Measurements from ENCODE around the gene RTKN2.

RTKN2 gene

GRCh38 chr10:62231371-62231770 lies 37.3 kb downstream of the RTKN2 start:
- DNase-seq (ENCODE audit: extremely low read depth, low read depth) = no peak
- H3K4me3 ChIP-seq (replicated peaks; ENCODE audit: low read depth, low read length) = no peak overlapping the region
- no peak for TF ChIP-seq CTCF (IDR thresholded peaks at IDR 0.05; ENCODE audit: low read depth, low read length, missing control alignments)

- H3K4me3 ChIP-seq (replicated peaks; ENCODE audit: low read depth, low read length) = no peak overlapping the region
- no peak for DNase-seq (ENCODE audit: extremely low read depth, low read depth)
- no peak for TF ChIP-seq CTCF (IDR thresholded peaks at IDR 0.05; ENCODE audit: low read depth, low read length, missing control alignments)
Measured at GRCh38 chr10:62230344-62231121, 38.1 kb downstream of the RTKN2 start.

GRCh38 chr10:62225362-62225761 lies 43.3 kb downstream of the RTKN2 start:
- H3K4me3 ChIP-seq (replicated peaks; ENCODE audit: low read depth, low read length) = no peak overlapping the region
- TF ChIP-seq CTCF (IDR thresholded peaks at IDR 0.05; ENCODE audit: low read depth, low read length, missing control alignments) = no peak

GRCh38 chr10:62224606-62225005 lies 44.0 kb downstream of the RTKN2 start:
- DNase-seq (ENCODE audit: extremely low read depth, low read depth) = no peak
- no peak overlapping the region for H3K4me3 ChIP-seq (replicated peaks; ENCODE audit: low read depth, low read length)
- TF ChIP-seq CTCF (IDR thresholded peaks at IDR 0.05; ENCODE audit: low read depth, low read length, missing control alignments) = no peak

More at GRCh38 chr10:62225362-62225761, 43.3 kb downstream of the RTKN2 start:
- DNase-seq (ENCODE audit: extremely low read depth, low read depth) = no peak

- H3K4me3 ChIP-seq (replicated peaks; ENCODE audit: low read depth, low read length) = no peak overlapping the region
- DNase-seq (ENCODE audit: extremely low read depth, low read depth) = no peak
- TF ChIP-seq CTCF (IDR thresholded peaks at IDR 0.05; ENCODE audit: low read depth, low read length, missing control alignments) = no peak
Measured at GRCh38 chr10:62217683-62218082, 51.0 kb downstream of the RTKN2 start.

GRCh38 chr10:62214364-62214874 lies 54.2 kb downstream of the RTKN2 start:
- TF ChIP-seq CTCF (IDR thresholded peaks at IDR 0.05; ENCODE audit: low read depth, low read length, missing control alignments) = no peak
- H3K4me3 ChIP-seq (replicated peaks; ENCODE audit: low read depth, low read length) = no peak overlapping the region
- no peak for DNase-seq (ENCODE audit: extremely low read depth, low read depth)

All from HFF-Myc (cell line).